Measurements from ENCODE around the gene MAD1L1. TPM values are rescaled to one million over a fixed set of nuclear protein-coding genes. Genes with fewer than 3 reads are reported as not detected.
"Not testable (repeated sequence)": the region's sequence is repeated elsewhere in the genome, so short reads cannot be mapped to it uniquely, and the experiment has no call there.

The MAD1L1 gene
- total RNA-seq, 1 donor from 2014 or later, result 56.2 TPM

GRCh38 chr7:1824151-1824881 lies 408.4 kb downstream of the MAD1L1 start:
- H3K9me3 Mint-ChIP-seq; H3K27ac Mint-ChIP-seq; H3K27me3 Mint-ChIP-seq (ENCODE audit: insufficient read depth); intact Hi-C loops (cut with micrococcal nuclease); H3K36me3 Mint-ChIP-seq (ENCODE audit: low read depth); DNase-seq (ENCODE audit: low spot score); H3K4me1 Mint-ChIP-seq (ENCODE audit: low read depth); H3K4me3 Mint-ChIP-seq: not testable (repeated sequence)

GRCh38 chr7:1823376-1824150 lies 409.2 kb downstream of the MAD1L1 start:
- H3K9me3 Mint-ChIP-seq, result peaks cover 1% of the 10 kb centered on the region
- H3K4me3 Mint-ChIP-seq, result no peak overlapping the region
- peaks cover 9% of the 10 kb centered on the region for H3K4me1 Mint-ChIP-seq (ENCODE audit: low read depth)
- no peak overlapping the region for H3K27ac Mint-ChIP-seq
- H3K27me3 Mint-ChIP-seq (ENCODE audit: insufficient read depth), result peaks cover 4% of the 10 kb centered on the region
- DNase-seq (ENCODE audit: low spot score), result no peak
- H3K36me3 Mint-ChIP-seq (ENCODE audit: low read depth), result peaks cover under 1% of the 10 kb centered on the region
- intact Hi-C loops (cut with micrococcal nuclease), result no loop called here

- no peaks in the 10 kb centered on the region for H3K9me3 Mint-ChIP-seq
- peaks cover 4% of the 10 kb centered on the region for H3K27me3 Mint-ChIP-seq (ENCODE audit: insufficient read depth)
- DNase-seq (ENCODE audit: low spot score), result no peak
- intact Hi-C loops (cut with micrococcal nuclease), result no loop called here
- H3K27ac Mint-ChIP-seq, result no peak overlapping the region
- H3K4me1 Mint-ChIP-seq (ENCODE audit: low read depth), result peaks cover 9% of the 10 kb centered on the region
- H3K4me3 Mint-ChIP-seq, result no peak overlapping the region
- H3K36me3 Mint-ChIP-seq (ENCODE audit: low read depth), result no peaks in the 10 kb centered on the region
Measured at GRCh38 chr7:1819259-1819841, 413.4 kb downstream of the MAD1L1 start.

- intact Hi-C loops (cut with micrococcal nuclease), result no loop called here
- no peak overlapping the region for H3K4me3 Mint-ChIP-seq
- no peaks in the 10 kb centered on the region for H3K36me3 Mint-ChIP-seq (ENCODE audit: low read depth)
- no peak for DNase-seq (ENCODE audit: low spot score)
- H3K4me1 Mint-ChIP-seq (ENCODE audit: low read depth), result peaks cover 9% of the 10 kb centered on the region
- H3K9me3 Mint-ChIP-seq, result no peaks in the 10 kb centered on the region
- H3K27me3 Mint-ChIP-seq (ENCODE audit: insufficient read depth), result peaks cover 4% of the 10 kb centered on the region
- H3K27ac Mint-ChIP-seq, result no peak overlapping the region
Measured at GRCh38 chr7:1818575-1819258, 414.0 kb downstream of the MAD1L1 start.

GRCh38 chr7:1817061-1817712 lies 415.6 kb downstream of the MAD1L1 start:
- Mint-ChIP-seq H3K36me3 (ENCODE audit: low read depth) (no peaks in the 10 kb centered on the region), H3K27me3 (ENCODE audit: insufficient read depth) (peaks cover 4% of the 10 kb centered on the region), H3K4me1 (ENCODE audit: low read depth) (peaks cover 9% of the 10 kb centered on the region), H3K27ac (no peak overlapping the region), H3K9me3 (no peaks in the 10 kb centered on the region), H3K4me3 (no peak overlapping the region)
- intact Hi-C loops (cut with micrococcal nuclease), result no loop called here
- no peak for DNase-seq (ENCODE audit: low spot score)

- H3K27me3 Mint-ChIP-seq (ENCODE audit: insufficient read depth); H3K4me1 Mint-ChIP-seq (ENCODE audit: low read depth); H3K27ac Mint-ChIP-seq; H3K4me3 Mint-ChIP-seq; H3K9me3 Mint-ChIP-seq; H3K36me3 Mint-ChIP-seq (ENCODE audit: low read depth); intact Hi-C loops (cut with micrococcal nuclease); DNase-seq (ENCODE audit: low spot score): not testable (repeated sequence)
Measured at GRCh38 chr7:1816451-1816850, 416.3 kb downstream of the MAD1L1 start.

GRCh38 chr7:1815551-1816281 lies 417.0 kb downstream of the MAD1L1 start:
- H3K4me3 Mint-ChIP-seq; H3K4me1 Mint-ChIP-seq (ENCODE audit: low read depth); H3K9me3 Mint-ChIP-seq; H3K36me3 Mint-ChIP-seq (ENCODE audit: low read depth); H3K27ac Mint-ChIP-seq; DNase-seq (ENCODE audit: low spot score); intact Hi-C loops (cut with micrococcal nuclease); H3K27me3 Mint-ChIP-seq (ENCODE audit: insufficient read depth): not testable (repeated sequence)

GRCh38 chr7:1815051-1815481 lies 417.7 kb downstream of the MAD1L1 start:
- peaks cover 6% of the 10 kb centered on the region for H3K27me3 Mint-ChIP-seq (ENCODE audit: insufficient read depth)
- H3K4me1 Mint-ChIP-seq (ENCODE audit: low read depth), result peaks cover 7% of the 10 kb centered on the region
- no peak overlapping the region for H3K27ac Mint-ChIP-seq
- H3K36me3 Mint-ChIP-seq (ENCODE audit: low read depth), result no peaks in the 10 kb centered on the region
- intact Hi-C loops (cut with micrococcal nuclease), result no loop called here
- DNase-seq (ENCODE audit: low spot score), result no peak
- H3K4me3 Mint-ChIP-seq, result no peak overlapping the region
- no peaks in the 10 kb centered on the region for H3K9me3 Mint-ChIP-seq

- Mint-ChIP-seq H3K4me3 (no peak overlapping the region), H3K27me3 (ENCODE audit: insufficient read depth) (peaks cover 1% of the 10 kb centered on the region), H3K4me1 (ENCODE audit: low read depth) (no peaks in the 10 kb centered on the region), H3K36me3 (ENCODE audit: low read depth) (no peaks in the 10 kb centered on the region), H3K27ac (no peak overlapping the region), H3K9me3 (no peaks in the 10 kb centered on the region)
- DNase-seq (ENCODE audit: low spot score), result no peak
- intact Hi-C loops (cut with micrococcal nuclease), result no loop called here
Measured at GRCh38 chr7:1814089-1814811, 418.5 kb downstream of the MAD1L1 start.

- no peaks in the 10 kb centered on the region for H3K36me3 Mint-ChIP-seq (ENCODE audit: low read depth)
- no peak overlapping the region for H3K27ac Mint-ChIP-seq
- H3K4me3 Mint-ChIP-seq, result no peak overlapping the region
- H3K4me1 Mint-ChIP-seq (ENCODE audit: low read depth), result no peaks in the 10 kb centered on the region
- no peak for DNase-seq (ENCODE audit: low spot score)
- H3K27me3 Mint-ChIP-seq (ENCODE audit: insufficient read depth), result peaks cover 1% of the 10 kb centered on the region
- intact Hi-C loops (cut with micrococcal nuclease), result no loop called here
- H3K9me3 Mint-ChIP-seq, result no peaks in the 10 kb centered on the region
Measured at GRCh38 chr7:1813394-1814088, 419.2 kb downstream of the MAD1L1 start.
